ENCODE measurements around the gene XRRA1. TPM values are rescaled to one million over a fixed set of nuclear protein-coding genes. Genes with fewer than 3 reads are reported as not detected.

XRRA1 gene
- total RNA-seq, 1 donor from 2014 or later = 10.8 TPM

DNA sequence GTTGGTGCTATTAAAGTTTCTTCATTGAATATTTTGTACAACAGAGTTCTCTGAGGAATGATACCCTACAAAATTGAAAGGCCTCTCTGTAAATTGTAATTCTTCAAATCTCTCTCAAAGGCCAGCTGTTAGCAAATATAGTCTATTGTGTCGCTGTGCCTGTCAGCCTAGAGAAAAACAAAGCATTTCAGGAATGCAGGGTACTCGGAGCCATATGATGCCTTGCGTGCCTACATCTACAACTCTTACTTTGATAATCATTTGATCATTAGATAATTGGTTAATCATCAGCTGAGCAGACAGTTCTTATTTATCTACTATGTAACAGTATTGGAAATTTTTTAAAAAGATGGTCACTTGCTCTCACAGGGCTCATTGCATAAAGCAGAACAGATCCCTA, 132.9 kb downstream of the XRRA1 start:
- Mint-ChIP-seq H3K36me3 (ENCODE audit: insufficient read depth) (peaks cover 32% of the 10 kb centered on the region), H3K4me3 (ENCODE audit: low read depth) (no peak overlapping the region), H3K27ac (no peak overlapping the region), H3K9me3 (ENCODE audit: low read depth) (no peaks in the 10 kb centered on the region), H3K4me1 (ENCODE audit: low read depth) (peaks cover 12% of the 10 kb centered on the region), H3K27me3 (no peaks in the 10 kb centered on the region)
- TF ChIP-seq, protein P1, sequence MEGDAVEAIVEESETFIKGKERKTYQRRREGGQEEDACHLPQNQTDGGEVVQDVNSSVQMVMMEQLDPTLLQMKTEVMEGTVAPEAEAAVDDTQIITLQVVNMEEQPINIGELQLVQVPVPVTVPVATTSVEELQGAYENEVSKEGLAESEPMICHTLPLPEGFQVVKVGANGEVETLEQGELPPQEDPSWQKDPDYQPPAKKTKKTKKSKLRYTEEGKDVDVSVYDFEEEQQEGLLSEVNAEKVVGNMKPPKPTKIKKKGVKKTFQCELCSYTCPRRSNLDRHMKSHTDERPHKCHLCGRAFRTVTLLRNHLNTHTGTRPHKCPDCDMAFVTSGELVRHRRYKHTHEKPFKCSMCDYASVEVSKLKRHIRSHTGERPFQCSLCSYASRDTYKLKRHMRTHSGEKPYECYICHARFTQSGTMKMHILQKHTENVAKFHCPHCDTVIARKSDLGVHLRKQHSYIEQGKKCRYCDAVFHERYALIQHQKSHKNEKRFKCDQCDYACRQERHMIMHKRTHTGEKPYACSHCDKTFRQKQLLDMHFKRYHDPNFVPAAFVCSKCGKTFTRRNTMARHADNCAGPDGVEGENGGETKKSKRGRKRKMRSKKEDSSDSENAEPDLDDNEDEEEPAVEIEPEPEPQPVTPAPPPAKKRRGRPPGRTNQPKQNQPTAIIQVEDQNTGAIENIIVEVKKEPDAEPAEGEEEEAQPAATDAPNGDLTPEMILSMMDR (IDR thresholded peaks at IDR 0.05; ENCODE audit: unreplicated experiment) = no peak
- DNase-seq (ENCODE audit: low spot score, unreplicated experiment) = no peak

DNA sequence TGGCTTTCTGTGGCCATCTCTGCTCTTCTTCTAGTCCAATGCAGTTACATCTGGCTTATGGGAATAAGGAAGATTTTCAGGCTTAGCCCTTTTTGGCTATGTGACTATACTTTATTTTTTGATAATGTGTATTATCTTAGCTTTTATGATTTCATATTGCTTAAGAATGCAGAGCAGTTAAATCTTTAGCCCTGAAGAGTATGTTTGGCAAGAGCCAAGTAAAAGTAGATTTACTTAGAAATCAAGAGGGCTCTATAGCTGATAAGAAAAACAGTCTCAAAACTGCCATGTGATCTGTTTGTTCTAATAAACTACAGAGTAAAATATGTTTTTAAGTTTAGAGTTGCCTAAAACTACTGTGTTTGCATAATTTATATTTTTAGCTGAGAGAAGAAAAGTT, 139.1 kb downstream of the XRRA1 start:
- Mint-ChIP-seq H3K36me3 (ENCODE audit: insufficient read depth) (peaks cover 6% of the 10 kb centered on the region), H3K4me3 (ENCODE audit: low read depth) (no peak overlapping the region), H3K27me3 (no peaks in the 10 kb centered on the region), H3K9me3 (ENCODE audit: low read depth) (no peaks in the 10 kb centered on the region), H3K4me1 (ENCODE audit: low read depth) (no peaks in the 10 kb centered on the region), H3K27ac (no peak overlapping the region)
- no peak for DNase-seq (ENCODE audit: low spot score, unreplicated experiment)
- TF ChIP-seq, protein P1 (IDR thresholded peaks at IDR 0.05; ENCODE audit: unreplicated experiment) = no peak

DNA sequence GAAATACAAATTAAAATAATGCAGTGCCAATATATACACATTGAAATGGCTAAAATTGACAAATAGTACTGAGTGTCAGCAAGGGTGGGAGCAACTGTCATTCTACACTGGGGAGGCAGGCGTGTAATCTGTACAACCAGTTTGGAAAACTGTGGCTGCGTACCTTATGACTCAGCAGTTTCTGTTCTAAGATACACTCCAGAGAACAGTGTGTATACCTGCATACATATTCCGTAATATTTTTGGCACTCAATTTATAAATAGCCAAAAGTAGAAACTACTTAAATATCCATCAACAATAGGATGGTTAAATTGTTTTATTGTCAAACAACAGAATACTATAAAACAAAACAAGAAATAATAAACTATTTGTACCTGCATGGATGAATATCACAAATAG, 142.6 kb downstream of the XRRA1 start:
- Mint-ChIP-seq H3K4me1 (ENCODE audit: low read depth) (no peaks in the 10 kb centered on the region), H3K4me3 (ENCODE audit: low read depth) (no peak overlapping the region), H3K27me3 (no peaks in the 10 kb centered on the region), H3K9me3 (ENCODE audit: low read depth) (no peaks in the 10 kb centered on the region), H3K36me3 (ENCODE audit: insufficient read depth) (peaks cover 3% of the 10 kb centered on the region), H3K27ac (no peak overlapping the region)
- TF ChIP-seq, protein P1 (IDR thresholded peaks at IDR 0.05; ENCODE audit: unreplicated experiment) = no peak
- DNase-seq (ENCODE audit: low spot score, unreplicated experiment) = no peak

DNA sequence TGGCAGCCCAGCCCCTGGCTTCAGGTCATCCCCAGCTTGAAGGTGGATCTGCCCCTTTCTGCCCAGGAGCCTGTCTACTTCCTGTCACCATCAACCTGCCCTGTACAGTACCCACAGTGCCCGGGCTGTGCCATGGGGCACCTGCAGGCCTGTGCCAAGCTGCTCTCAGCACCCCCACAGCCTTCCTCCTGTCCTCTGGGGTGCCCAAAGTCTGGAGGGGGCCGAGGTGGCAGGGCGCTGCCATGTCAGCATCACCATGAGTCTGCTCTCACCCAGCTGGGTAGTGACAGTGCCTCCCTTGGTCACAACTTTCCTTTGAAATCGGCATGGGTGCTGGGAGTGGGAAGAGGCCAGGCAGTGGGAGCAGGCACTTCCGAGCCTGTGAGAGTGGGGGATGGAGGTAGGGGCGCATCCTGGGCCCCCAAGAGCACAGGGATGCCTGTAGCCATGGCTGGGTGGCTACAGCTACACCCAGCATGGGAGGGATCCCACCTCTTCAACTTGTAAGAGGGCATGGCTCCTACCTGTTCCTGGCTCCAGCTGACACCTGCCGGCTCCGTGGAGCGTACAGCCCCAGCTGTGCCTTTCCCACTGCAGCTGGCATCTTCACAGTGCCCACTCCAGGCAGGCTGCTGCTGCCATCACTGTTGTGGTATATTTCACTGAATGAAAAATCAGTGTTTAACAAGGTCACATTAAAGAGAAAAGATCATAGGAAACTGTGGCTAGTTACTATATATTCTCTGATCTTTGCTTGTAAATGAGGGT, 157.4 kb downstream of the XRRA1 start:
- no peak overlapping the region for H3K27ac Mint-ChIP-seq
- H3K27me3 Mint-ChIP-seq = no peaks in the 10 kb centered on the region
- DNase-seq (ENCODE audit: low spot score, unreplicated experiment) = no peak
- no peak overlapping the region for H3K4me3 Mint-ChIP-seq (ENCODE audit: low read depth)
- peaks cover 6% of the 10 kb centered on the region for H3K9me3 Mint-ChIP-seq (ENCODE audit: low read depth)
- H3K4me1 Mint-ChIP-seq (ENCODE audit: low read depth) = no peaks in the 10 kb centered on the region
- H3K36me3 Mint-ChIP-seq (ENCODE audit: insufficient read depth) = peaks cover 20% of the 10 kb centered on the region
- TF ChIP-seq, protein P1 (IDR thresholded peaks at IDR 0.05; ENCODE audit: unreplicated experiment) = no peak

Other genes starting within 250 kb of the XRRA1 start
- gene CHRDL2, start 217.7 kb downstream of the XRRA1 start, total RNA-seq = 1.3 and 2.5 TPM in 2 replicates
- gene RNF169, start 200.2 kb downstream of the XRRA1 start, total RNA-seq = 23.5 and 24.0 TPM in 2 replicates
- gene SPCS2, start 175 bp upstream of the XRRA1 start, total RNA-seq = 179 and 194 TPM in 2 replicates
- gene NEU3, start 39.8 kb upstream of the XRRA1 start, total RNA-seq = 11.2 and 12.6 TPM in 2 replicates
- gene OR2AT4, start 147.8 kb upstream of the XRRA1 start, total RNA-seq = not detected in 2 replicates
- gene SLCO2B1, start 202.0 kb upstream of the XRRA1 start, total RNA-seq = 6.6 and 7.3 TPM in 2 replicates

Data from progenitor cell of endocrine pancreas (in vitro differentiated cells).